ENCODE data around the gene RIOX2.

GRCh38 chr3:97979610-97980009, 7.4 kb upstream of the RIOX2 start:
- TF ChIP-seq, protein P1, sequence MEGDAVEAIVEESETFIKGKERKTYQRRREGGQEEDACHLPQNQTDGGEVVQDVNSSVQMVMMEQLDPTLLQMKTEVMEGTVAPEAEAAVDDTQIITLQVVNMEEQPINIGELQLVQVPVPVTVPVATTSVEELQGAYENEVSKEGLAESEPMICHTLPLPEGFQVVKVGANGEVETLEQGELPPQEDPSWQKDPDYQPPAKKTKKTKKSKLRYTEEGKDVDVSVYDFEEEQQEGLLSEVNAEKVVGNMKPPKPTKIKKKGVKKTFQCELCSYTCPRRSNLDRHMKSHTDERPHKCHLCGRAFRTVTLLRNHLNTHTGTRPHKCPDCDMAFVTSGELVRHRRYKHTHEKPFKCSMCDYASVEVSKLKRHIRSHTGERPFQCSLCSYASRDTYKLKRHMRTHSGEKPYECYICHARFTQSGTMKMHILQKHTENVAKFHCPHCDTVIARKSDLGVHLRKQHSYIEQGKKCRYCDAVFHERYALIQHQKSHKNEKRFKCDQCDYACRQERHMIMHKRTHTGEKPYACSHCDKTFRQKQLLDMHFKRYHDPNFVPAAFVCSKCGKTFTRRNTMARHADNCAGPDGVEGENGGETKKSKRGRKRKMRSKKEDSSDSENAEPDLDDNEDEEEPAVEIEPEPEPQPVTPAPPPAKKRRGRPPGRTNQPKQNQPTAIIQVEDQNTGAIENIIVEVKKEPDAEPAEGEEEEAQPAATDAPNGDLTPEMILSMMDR (IDR thresholded peaks at IDR 0.05; ENCODE audit: low read length): no peak
- TF ChIP-seq EZH2 (optimal IDR thresholded peaks at IDR 0.05; ENCODE audit: low read depth, low read length): no peak
